Islet precursor cell (in vitro differentiated cells): ENCODE measurements around the gene ZNF723.
"Not testable (repeated sequence)": the region's sequence is repeated elsewhere in the genome, so short reads cannot be mapped to it uniquely, and the experiment has no call there.

Experiments
- DNase-seq: peaks from one replicate; pipeline ENCODE4 v3.0.0-alpha.2; 2018

Gene ZNF723

DNA sequence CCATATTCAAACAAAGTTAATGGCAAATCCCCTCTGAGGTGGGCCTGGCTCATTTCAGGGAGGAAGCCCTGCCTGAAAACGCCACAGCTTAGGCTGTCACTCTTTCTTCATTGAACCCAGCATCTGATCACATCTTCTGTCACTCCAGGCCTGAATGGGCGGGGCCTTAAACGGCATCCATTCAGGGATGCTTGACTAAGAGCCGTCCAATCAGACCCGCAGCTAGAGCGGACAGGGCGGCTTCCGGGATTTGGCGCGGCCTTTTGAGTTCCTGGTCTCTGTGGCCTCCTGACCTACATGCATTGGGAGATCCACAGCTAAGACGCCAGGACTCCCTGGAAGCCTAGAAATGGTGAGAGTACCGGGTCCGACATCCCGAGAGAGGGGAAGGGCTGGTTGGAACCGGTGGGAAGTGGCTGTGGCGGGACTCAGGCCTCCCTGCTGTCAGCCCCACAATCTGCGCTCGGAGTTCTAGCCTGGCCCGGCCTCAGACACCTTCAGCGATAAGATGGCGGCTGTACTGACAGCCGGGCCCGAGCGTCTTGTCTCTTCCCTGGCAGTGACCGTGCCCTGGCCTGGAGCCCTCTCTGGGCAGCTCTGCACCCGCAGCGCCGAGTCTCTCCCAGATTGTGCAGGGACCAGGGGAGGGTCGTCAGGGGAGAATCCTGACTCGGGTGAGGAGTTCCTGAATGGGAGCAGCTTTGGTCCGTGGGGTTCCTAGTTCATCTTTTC is at the start of gene ZNF723:
Gene ZNF723, plus strand, starts transcription at position 261 of the 732 bp plus-strand sequence. Its CDS starts 89 bp downstream, at position 350.
- peak; percentile 43 for DNase-seq

DNA sequence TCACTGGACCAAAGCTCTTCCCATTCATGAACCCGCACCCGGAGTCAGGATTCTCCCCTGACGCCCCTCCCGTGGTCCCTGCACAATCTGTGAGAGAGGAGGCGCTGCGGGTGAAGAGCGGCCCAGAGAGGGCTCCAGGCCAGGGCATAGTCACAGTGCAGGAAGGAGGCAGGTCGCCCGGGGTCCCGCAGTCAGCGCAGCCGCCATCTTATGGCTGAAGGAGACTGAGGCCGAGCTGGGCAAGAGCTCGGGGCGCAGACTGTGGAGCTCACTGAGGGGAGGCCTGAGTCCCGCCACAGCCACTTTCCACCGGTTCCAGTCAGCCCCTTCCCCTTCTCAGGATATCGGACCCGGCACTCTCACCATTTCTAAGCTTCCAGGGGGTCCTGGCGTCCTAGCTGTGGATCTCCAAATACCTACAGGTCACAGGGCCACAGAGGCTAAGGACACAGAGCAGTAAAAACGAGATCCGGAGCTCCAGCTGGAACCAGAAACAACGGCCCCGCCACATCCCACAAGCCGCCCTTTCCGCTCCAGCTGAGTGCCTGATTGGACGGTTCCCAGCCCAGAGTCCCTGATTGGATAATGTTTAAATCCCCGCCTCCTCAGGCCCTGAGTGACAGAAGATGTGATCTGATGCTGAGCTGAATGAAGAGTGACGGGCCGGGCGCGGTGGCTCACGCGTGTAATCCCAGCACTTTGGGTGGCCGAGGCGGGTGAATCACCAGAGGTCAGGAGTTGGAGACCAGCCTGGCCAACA is 48.3 kb upstream of the ZNF723 start, which contains the start of gene ZNF99:
Gene ZNF99, minus strand, starts transcription at position 501 of the 760 bp plus-strand sequence. Its CDS starts 135 bp downstream, at position 366.
- DNase-seq = no peak

- not testable (repeated sequence) for DNase-seq
Observed at GRCh38 chr19:22792863-22793262, 39.2 kb upstream of the ZNF723 start.

GRCh38 chr19:22797040-22797439 is 35.1 kb upstream of the ZNF723 start:
- DNase-seq = no peak

DNA sequence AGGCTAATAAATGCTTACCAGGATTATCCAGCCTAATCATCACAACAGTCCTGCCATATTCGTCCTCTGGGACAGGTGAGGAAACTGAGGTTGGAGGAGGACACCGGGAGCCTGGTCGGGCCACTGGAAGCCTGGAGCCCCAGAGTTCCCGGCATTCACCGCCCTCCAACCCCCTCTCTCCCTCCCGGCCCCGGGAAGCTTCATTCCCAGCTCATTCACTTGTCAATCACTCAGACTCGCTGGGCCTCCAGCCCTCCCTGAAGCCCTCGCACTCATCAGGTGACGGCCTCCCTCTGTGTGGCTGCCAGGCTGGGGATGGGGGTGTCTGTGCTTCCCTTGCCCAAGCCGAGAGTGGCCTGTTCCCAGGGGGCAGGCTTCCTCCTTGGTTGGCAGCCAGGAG is 25.7 kb upstream of the ZNF723 start:
- no peak for DNase-seq

DNA sequence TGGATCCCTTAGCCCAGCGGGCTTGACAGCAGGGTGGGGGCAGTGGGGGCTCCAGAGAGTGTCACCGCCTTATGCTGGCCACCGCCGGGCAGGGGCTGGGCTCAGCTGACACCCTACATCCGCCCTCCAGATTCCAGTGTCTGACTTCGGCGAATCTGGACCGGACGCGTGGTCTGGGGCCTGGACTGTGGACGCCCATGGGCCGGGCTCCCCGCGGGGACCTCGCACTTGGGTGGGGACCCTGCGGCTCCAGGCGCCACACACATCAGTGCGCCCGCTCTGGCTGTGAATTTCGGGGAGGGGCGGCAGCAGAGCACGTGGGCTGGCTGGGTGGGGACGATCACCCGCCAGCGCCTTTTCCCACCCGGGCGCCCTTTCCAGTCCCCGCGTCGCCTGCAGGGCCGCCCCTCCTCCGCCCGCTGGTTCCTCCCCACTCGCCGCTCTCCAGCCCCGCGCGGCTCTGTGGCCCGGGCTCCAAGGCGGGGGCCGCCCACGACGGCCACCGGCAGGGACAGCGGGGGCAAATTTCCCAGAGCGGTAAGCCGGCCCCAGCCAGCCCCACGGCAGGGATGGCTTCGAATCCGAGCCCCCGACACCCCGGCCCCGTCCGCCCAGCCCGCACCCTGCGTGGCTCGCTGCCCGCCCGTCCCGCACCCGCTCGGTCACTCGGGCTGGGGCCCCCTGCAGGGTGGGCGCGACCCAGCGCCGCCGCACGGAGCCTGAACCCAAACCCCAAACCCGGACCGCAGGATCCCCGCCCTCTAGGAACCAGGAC is 24.8 kb upstream of the ZNF723 start:
- DNase-seq = no peak

- DNase-seq = no peak
Observed at GRCh38 chr19:22814124-22814523, 18.0 kb upstream of the ZNF723 start.

DNA sequence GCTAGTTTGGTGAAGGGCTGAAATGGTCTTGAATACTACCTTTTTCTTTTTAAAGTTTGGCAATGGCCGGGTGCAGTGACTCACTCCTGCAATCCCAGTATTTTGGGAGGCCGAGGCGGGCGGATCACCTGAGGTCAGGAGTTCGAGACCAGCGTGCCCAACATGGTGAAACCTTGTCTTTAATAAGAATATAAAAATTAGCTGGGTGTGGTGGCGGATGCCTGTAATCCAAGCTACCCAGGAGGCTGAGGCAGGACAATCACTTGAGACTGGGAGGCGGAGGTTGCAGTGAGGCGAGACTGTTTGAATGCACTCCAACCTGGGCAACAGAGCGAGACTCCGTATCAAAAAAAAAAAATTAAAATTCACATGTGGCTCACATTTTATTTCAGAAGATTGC is 880 bp upstream of the ZNF723 start:
- DNase-seq = no peak

DNA sequence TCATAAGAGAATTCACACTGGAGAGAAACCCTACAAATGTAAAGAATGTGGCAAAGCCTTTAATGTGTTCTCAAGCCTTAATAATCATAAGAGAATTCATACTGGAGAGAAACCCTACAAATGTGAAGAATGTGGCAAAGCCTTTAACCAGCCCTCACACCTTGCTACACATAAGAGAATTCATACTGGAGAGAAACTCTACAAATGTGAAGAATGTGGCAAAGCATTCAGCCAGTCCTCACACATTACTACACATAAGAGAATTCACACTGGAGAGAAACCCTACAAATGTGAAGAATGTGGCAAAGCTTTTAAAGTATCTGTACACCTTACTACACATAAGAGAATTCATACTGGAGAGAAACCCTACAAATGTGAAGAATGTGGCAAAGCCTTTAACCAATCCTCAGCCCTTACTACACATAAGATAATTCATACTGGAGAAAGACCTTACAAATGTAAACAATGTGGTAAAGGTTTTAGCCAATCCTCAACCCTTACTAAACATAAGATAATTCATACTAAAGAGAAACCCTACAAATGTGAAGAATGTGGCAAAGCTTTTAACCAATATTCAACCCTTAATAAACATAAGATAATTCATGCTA is 25.7 kb downstream of the ZNF723 start:
- not testable (repeated sequence) for DNase-seq

- no peak for DNase-seq
Observed at GRCh38 chr19:22882797-22883196, 50.7 kb downstream of the ZNF723 start.

GRCh38 chr19:22893855-22894270 is 61.8 kb downstream of the ZNF723 start:
- no peak for DNase-seq

DNA sequence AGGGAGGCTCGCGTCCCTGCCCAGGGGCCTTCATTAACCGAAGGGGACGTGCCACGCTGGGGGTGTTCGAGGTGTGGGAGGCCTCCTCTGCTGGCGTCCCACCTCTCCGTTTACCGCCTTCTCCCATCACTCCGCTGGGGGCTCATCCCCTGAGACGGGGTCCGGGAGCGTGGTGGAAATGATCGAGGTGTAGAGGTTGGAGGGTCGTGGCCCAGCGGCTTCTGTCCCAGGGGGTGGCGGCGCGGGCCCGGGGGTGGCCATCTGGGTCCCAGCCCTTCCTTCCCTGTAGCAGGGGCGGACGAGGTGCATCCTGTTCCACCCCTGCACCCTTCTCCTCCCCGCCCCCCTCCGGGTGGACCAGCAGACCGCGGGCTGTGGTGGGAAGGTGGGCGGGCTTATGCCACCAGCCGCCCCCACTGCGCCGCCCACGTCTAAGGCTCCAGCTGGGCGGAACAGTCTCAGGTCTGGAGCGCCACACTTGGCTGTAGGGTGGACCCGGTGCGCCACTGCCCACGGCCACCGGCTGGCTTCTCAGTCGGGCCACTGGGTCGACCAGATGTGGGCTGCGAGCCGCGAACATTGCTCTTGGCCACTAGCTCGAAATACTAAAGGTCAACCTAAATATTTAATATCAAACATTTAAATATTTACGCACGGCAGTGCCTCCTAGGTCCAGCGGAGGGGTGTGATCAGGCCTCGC is 69.5 kb downstream of the ZNF723 start:
- DNase-seq = no peak
